Astrocyte (in vitro differentiated cells and primary cell): ENCODE measurements around the gene CCDC102A. TPM values are rescaled to one million over a fixed set of nuclear protein-coding genes. Genes with fewer than 3 reads are reported as not detected.

Source experiments
- DNase-seq: peaks from one replicate; pipeline ENCODE4 v3.0.0-alpha.2; 2010; ENCODE audit warnings: low read depth
- FAIRE-seq: peaks from 2 replicates; lab custom pipeline; 2011; peaks lifted over from hg19 to GRCh38; lab: Jason Lieb, UNC
- H2AFZ ChIP-seq: 2 replicates; pipeline ENCODE4 v1.6.0; 2012; ENCODE audit warnings: low read depth, low read length, inconsistent platforms
- H3K27ac ChIP-seq: 2 replicates; pipeline ENCODE4 v1.5.1; 2011; ENCODE audit warnings: low read depth, low read length, inconsistent platforms
- H3K27me3 ChIP-seq: 2 replicates; pipeline ENCODE4 v1.6.0; 2011; ENCODE audit warnings: low read length, inconsistent platforms; ENCODE audit not compliant: insufficient read depth
- H3K36me3 ChIP-seq: 2 replicates; pipeline ENCODE4 v1.5.1; 2011; ENCODE audit warnings: low read length, inconsistent platforms; ENCODE audit not compliant: insufficient read depth
- H3K4me1 ChIP-seq: 2 replicates; pipeline ENCODE4 v1.5.1; 2011; ENCODE audit warnings: low read length, inconsistent platforms; ENCODE audit not compliant: insufficient read depth
- H3K4me2 ChIP-seq: 2 replicates; pipeline ENCODE4 v1.6.0; 2012; ENCODE audit warnings: low read length, inconsistent platforms
- H3K4me3 ChIP-seq: 2 replicates; pipeline ENCODE4 v1.5.1; 2011; ENCODE audit warnings: low read depth, mild to moderate bottlenecking, low read length, inconsistent platforms; ENCODE audit not compliant: insufficient read depth
- H3K79me2 ChIP-seq: 2 replicates; pipeline ENCODE4 v1.6.0; 2012; ENCODE audit warnings: mild to moderate bottlenecking, low read length, inconsistent platforms; ENCODE audit not compliant: insufficient read depth
- H3K9ac ChIP-seq: 2 replicates; pipeline ENCODE4 v1.6.0; 2012; ENCODE audit warnings: mild to moderate bottlenecking, low read length, inconsistent platforms
- H3K9me3 ChIP-seq: 2 replicates; pipeline ENCODE4 v1.5.1; 2012; ENCODE audit warnings: low read depth, mild to moderate bottlenecking, low read length, inconsistent platforms; ENCODE audit not compliant: insufficient read depth
- H4K20me1 ChIP-seq: 2 replicates; pipeline ENCODE4 v1.6.0; 2012; ENCODE audit warnings: low read length, inconsistent platforms; ENCODE audit not compliant: insufficient read depth
- H3K27ac Mint-ChIP-seq: one replicate; pipeline ENCODE4 v1.8.0; 2021; ENCODE audit warnings: mild to moderate bottlenecking, mixed read lengths; ENCODE audit not compliant: unreplicated experiment
- H3K27me3 Mint-ChIP-seq: one replicate; pipeline ENCODE4 v1.8.0; 2021; ENCODE audit warnings: low read depth, mixed read lengths; ENCODE audit not compliant: unreplicated experiment
- H3K36me3 Mint-ChIP-seq: one replicate; pipeline ENCODE4 v1.8.0; 2021; ENCODE audit warnings: low read depth, mixed read lengths; ENCODE audit not compliant: unreplicated experiment
- H3K4me1 Mint-ChIP-seq: one replicate; pipeline ENCODE4 v1.8.0; 2021; ENCODE audit warnings: low read depth, mixed read lengths; ENCODE audit not compliant: unreplicated experiment
- H3K4me3 Mint-ChIP-seq: one replicate; pipeline ENCODE4 v1.8.0; 2021; ENCODE audit warnings: mild to moderate bottlenecking, moderate library complexity, mixed read lengths; ENCODE audit not compliant: unreplicated experiment
- H3K9me3 Mint-ChIP-seq: one replicate; pipeline ENCODE4 v1.8.0; 2021; ENCODE audit warnings: mild to moderate bottlenecking, mixed read lengths; ENCODE audit not compliant: unreplicated experiment
- EZH2 ChIP-seq: IDR thresholded peaks from 2 replicates; pipeline ENCODE4 v1.6.1; 2012; ENCODE audit warnings: mild to moderate bottlenecking, low read length, inconsistent platforms; ENCODE audit not compliant: insufficient read depth
- total RNA-seq: library from RNA; stranded (reverse); gene quantifications from 2 replicates; pipeline ENCODE4 v1.2.1, GENCODE V29; 2021
- TF ChIP-seq, protein P1 (sequence below): IDR thresholded peaks from 2 replicates; pipeline ENCODE4 v1.5.1; 2011; ENCODE audit warnings: low read depth, mild to moderate bottlenecking, inconsistent platforms, low read length, moderate library complexity; ENCODE audit not compliant: insufficient read depth

CCDC102A gene
- total RNA-seq, 1 donor from 2014 or later = 8.8 TPM

DNA sequence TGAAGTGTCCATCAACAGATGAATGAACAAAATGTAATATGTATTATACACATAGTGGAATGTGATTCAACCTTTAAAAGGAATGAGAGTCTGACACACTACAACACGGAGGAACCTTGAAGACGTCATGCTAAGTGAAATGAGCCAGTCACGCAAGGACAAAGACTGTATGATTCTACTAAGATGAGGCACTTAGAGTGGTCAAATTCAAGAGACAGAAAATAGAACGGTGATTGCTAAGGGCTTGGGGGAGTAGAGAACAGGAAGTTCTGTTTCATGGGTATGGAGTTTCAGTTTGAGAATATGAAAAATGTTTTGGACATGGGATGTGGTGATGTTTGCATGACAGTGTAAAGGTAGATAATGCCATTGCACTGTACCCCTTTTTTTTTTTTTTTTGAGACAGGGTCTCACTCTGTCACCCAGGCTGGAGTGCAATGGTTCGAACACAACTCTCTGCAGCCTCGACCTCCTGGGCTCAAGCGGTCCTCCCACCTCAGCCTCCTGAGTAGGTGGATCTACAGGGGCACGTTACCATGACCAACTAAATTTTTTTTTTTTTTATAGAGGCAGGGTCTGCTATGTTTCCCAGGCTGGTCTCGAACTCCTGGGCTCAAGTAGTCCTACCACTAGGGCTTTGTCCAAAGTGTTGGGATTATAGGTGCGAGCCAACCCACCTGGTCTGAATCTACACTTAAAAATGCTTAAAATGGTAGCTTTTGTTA is 2.9 kb upstream of the CCDC102A start:
- Mint-ChIP-seq H3K27ac (no peak overlapping the region), H3K4me1 (peaks cover 10% of the 10 kb centered on the region), H3K27me3 (peaks cover 33% of the 10 kb centered on the region), H3K36me3 (no peaks in the 10 kb centered on the region), H3K9me3 (no peaks in the 10 kb centered on the region), H3K4me3 (no peak overlapping the region)
- H3K27me3 ChIP-seq = peaks cover 12% of the 10 kb centered on the region
- no peak overlapping the region for H2AFZ ChIP-seq
- peaks cover 4% of the 10 kb centered on the region for H4K20me1 ChIP-seq
- DNase-seq (no peak), FAIRE-seq (peak; percentile 54)
- TF ChIP-seq EZH2 = no peak
- TF ChIP-seq, protein P1, sequence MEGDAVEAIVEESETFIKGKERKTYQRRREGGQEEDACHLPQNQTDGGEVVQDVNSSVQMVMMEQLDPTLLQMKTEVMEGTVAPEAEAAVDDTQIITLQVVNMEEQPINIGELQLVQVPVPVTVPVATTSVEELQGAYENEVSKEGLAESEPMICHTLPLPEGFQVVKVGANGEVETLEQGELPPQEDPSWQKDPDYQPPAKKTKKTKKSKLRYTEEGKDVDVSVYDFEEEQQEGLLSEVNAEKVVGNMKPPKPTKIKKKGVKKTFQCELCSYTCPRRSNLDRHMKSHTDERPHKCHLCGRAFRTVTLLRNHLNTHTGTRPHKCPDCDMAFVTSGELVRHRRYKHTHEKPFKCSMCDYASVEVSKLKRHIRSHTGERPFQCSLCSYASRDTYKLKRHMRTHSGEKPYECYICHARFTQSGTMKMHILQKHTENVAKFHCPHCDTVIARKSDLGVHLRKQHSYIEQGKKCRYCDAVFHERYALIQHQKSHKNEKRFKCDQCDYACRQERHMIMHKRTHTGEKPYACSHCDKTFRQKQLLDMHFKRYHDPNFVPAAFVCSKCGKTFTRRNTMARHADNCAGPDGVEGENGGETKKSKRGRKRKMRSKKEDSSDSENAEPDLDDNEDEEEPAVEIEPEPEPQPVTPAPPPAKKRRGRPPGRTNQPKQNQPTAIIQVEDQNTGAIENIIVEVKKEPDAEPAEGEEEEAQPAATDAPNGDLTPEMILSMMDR = no peak
- H3K79me2 ChIP-seq = peaks cover 5% of the 10 kb centered on the region
- no peak overlapping the region for H3K4me3 ChIP-seq
- no peak overlapping the region for H3K4me2 ChIP-seq
- no peaks in the 10 kb centered on the region for H3K36me3 ChIP-seq
- no peak overlapping the region for H3K9ac ChIP-seq
- H3K4me1 ChIP-seq = peaks cover 7% of the 10 kb centered on the region
- H3K9me3 ChIP-seq = no peaks in the 10 kb centered on the region
- H3K27ac ChIP-seq = no peak overlapping the region

GRCh38 chr16:57538235-57538721 is 1.9 kb upstream of the CCDC102A start:
- Histone ChIP-seq H3K36me3 (no peaks in the 10 kb centered on the region), H3K4me3 (no peak overlapping the region), H3K4me2 (no peak overlapping the region), H3K27ac (no peak overlapping the region), H3K9ac (no peak overlapping the region), H3K79me2 (peaks cover 12% of the 10 kb centered on the region), H3K27me3 (peaks cover 9% of the 10 kb centered on the region), H4K20me1 (peaks cover 4% of the 10 kb centered on the region), H3K4me1 (peaks cover 7% of the 10 kb centered on the region), H3K9me3 (no peaks in the 10 kb centered on the region), H2AFZ (no peak overlapping the region)
- H3K9me3 Mint-ChIP-seq = no peaks in the 10 kb centered on the region
- no peak overlapping the region for H3K4me3 Mint-ChIP-seq
- peaks cover 29% of the 10 kb centered on the region for H3K27me3 Mint-ChIP-seq
- H3K36me3 Mint-ChIP-seq = no peaks in the 10 kb centered on the region
- no peak for FAIRE-seq
- H3K27ac Mint-ChIP-seq = no peak overlapping the region
- DNase-seq = no peak
- TF ChIP-seq, protein P1 = no peak
- no peak for TF ChIP-seq EZH2
- peaks cover 15% of the 10 kb centered on the region for H3K4me1 Mint-ChIP-seq
